ENCODE data around the gene TMEM14B.
A peak's percentile ranks its signal among the peaks of the same experiment; 100 is the strongest.
"Not testable (repeated sequence)": the region's sequence is repeated elsewhere in the genome, so short reads cannot be mapped to it uniquely, and the experiment has no call there.

Gene TMEM14B

GRCh38 chr6:10747251-10747972 is at the start of gene TMEM14B:
TMEM14B (plus strand) TSS chr6:10747805; CDS start chr6:10749246, 1,441 bp downstream.
- DNase-seq (ENCODE audit: low read depth in 2 of 2) = peak; percentile 99

GRCh38 chr6:10713962-10714361 is 33.6 kb upstream of the TMEM14B start:
- DNase-seq (ENCODE audit: low read depth in 2 of 2) = no peak

- DNase-seq (ENCODE audit: low read depth in 2 of 2) = peak; percentile 27 to 34
Measured at GRCh38 chr6:10719296-10719963, 28.2 kb upstream of the TMEM14B start.

- no peak for DNase-seq (ENCODE audit: low read depth in 2 of 2)
Measured at GRCh38 chr6:10719964-10720264, 27.7 kb upstream of the TMEM14B start.

GRCh38 chr6:10720265-10720959 is 27.2 kb upstream of the TMEM14B start:
- peak; percentile 54 to 59 for DNase-seq (ENCODE audit: low read depth in 2 of 2)

GRCh38 chr6:10720960-10721849 is 26.4 kb upstream of the TMEM14B start:
- peak in 1 of 2 donors; percentile 30 for DNase-seq (ENCODE audit: low read depth in 2 of 2)

- DNase-seq (ENCODE audit: low read depth in 2 of 2) = no peak
Measured at GRCh38 chr6:10721850-10722569, 25.6 kb upstream of the TMEM14B start.

GRCh38 chr6:10722570-10722819 is 25.1 kb upstream of the TMEM14B start:
- DNase-seq (ENCODE audit: low read depth in 2 of 2) = no peak

- DNase-seq (ENCODE audit: low read depth in 2 of 2) = peak; percentile 88 to 92
Measured at GRCh38 chr6:10722820-10723566, 24.6 kb upstream of the TMEM14B start, which contains the start of gene TMEM14C. TMEM14C (plus strand) TSS chr6:10723070; CDS start chr6:10724614, 1,544 bp downstream.

- no peak for DNase-seq (ENCODE audit: low read depth in 2 of 2)
Measured at GRCh38 chr6:10723567-10723881, 24.1 kb upstream of the TMEM14B start.

- DNase-seq (ENCODE audit: low read depth in 2 of 2) = no peak
Measured at GRCh38 chr6:10725044-10725443, 22.6 kb upstream of the TMEM14B start.

- no peak for DNase-seq (ENCODE audit: low read depth in 2 of 2)
Measured at GRCh38 chr6:10725716-10726115, 21.9 kb upstream of the TMEM14B start.

- DNase-seq (ENCODE audit: low read depth in 2 of 2) = no peak
Measured at GRCh38 chr6:10730254-10730653, 17.4 kb upstream of the TMEM14B start.

- DNase-seq (ENCODE audit: low read depth in 2 of 2) = no peak
Measured at GRCh38 chr6:10733151-10733715, 14.4 kb upstream of the TMEM14B start.

- DNase-seq (ENCODE audit: low read depth in 2 of 2) = no peak
Measured at GRCh38 chr6:10733863-10734262, 13.7 kb upstream of the TMEM14B start.

- no peak for DNase-seq (ENCODE audit: low read depth in 2 of 2)
Measured at GRCh38 chr6:10736731-10737130, 10.9 kb upstream of the TMEM14B start.

GRCh38 chr6:10740061-10740460 is 7.5 kb upstream of the TMEM14B start:
- DNase-seq (ENCODE audit: low read depth in 2 of 2) = no peak

- DNase-seq (ENCODE audit: low read depth in 2 of 2) = not testable (repeated sequence)
Measured at GRCh38 chr6:10741643-10742042, 6.0 kb upstream of the TMEM14B start.

- DNase-seq (ENCODE audit: low read depth in 2 of 2) = no peak
Measured at GRCh38 chr6:10742251-10742650, 5.4 kb upstream of the TMEM14B start.

- DNase-seq (ENCODE audit: low read depth in 2 of 2) = no peak
Measured at GRCh38 chr6:10743515-10743914, 4.1 kb upstream of the TMEM14B start.
